Measurements from ENCODE around the gene RALB.

Gene RALB

GRCh38 chr2:120302301-120302700 is 49.6 kb downstream of the RALB start:
- no peaks in the 10 kb centered on the region for H3K9me3 ChIP-seq (ENCODE audit: control insufficient read depth, insufficient read depth, low read depth, low read length)
- TF ChIP-seq KLF7 (tag by site-specific recombination; IDR thresholded peaks at IDR 0.05; ENCODE audit: borderline replicate concordance) (no peak), ZNF174 (tag by site-specific recombination; IDR thresholded peaks at IDR 0.05) (no peak), ZNF513 (tag by site-specific recombination; IDR thresholded peaks at IDR 0.05) (no peak), ZNF404 (tag by site-specific recombination; IDR thresholded peaks at IDR 0.05) (no peak)
- ChIA-PET CTCF (interaction anchor here (1.1 to 11.2 kb wide), 2 partner anchors 10 to 127 kb away, joined by 9 to 74 read pairs; no protein-coding TSS in a partner anchor), POLR2A (no interaction called here)
- no peaks in the 10 kb centered on the region for H3K4me1 ChIP-seq (ENCODE audit: control insufficient read depth, insufficient read depth, low read length)
- H3K36me3 ChIP-seq (ENCODE audit: control insufficient read depth in 2 of 2, insufficient read depth in 1 of 2, low read length in 2 of 2) = no peaks in the 10 kb centered on the region
- no peak overlapping the region for H3K27ac ChIP-seq (ENCODE audit: extremely low read depth, low read depth, low read length)
- no peak overlapping the region for H3K4me3 ChIP-seq (ENCODE audit: low read depth, low read length)

GRCh38 chr2:120303177-120303576 is 50.5 kb downstream of the RALB start:
- Histone ChIP-seq H3K4me1 (ENCODE audit: control insufficient read depth, insufficient read depth, low read length) (no peaks in the 10 kb centered on the region), H3K27ac (ENCODE audit: extremely low read depth, low read depth, low read length) (no peak overlapping the region), H3K4me3 (ENCODE audit: low read depth, low read length) (no peak overlapping the region), H3K36me3 (ENCODE audit: control insufficient read depth in 2 of 2, insufficient read depth in 1 of 2, low read length in 2 of 2) (no peaks in the 10 kb centered on the region), H3K9me3 (ENCODE audit: control insufficient read depth, insufficient read depth, low read depth, low read length) (no peaks in the 10 kb centered on the region)
- POLR2A ChIA-PET = no interaction called here
- TF ChIP-seq ZFP37 (tag by site-specific recombination; IDR thresholded peaks at IDR 0.05) (no peak), ZSCAN5A (tag by site-specific recombination; IDR thresholded peaks at IDR 0.05) (no peak), ZSCAN16 (tag by site-specific recombination; IDR thresholded peaks at IDR 0.05) (no peak), ZNF677 (tag by site-specific recombination; IDR thresholded peaks at IDR 0.05) (no peak), ZNF521 (tag by site-specific recombination; IDR thresholded peaks at IDR 0.05) (no peak), KLF1 (tag by site-specific recombination; IDR thresholded peaks at IDR 0.05) (no peak), PRDM2 (tag by site-specific recombination; IDR thresholded peaks at IDR 0.05; ENCODE audit: borderline replicate concordance) (no peak)
- CTCF ChIA-PET = interaction anchor here (0.9 to 11.2 kb wide), 3 partner anchors 10 to 372 kb away, joined by 4 to 74 read pairs (median 9); no protein-coding TSS in a partner anchor

- POLR2A ChIA-PET = no interaction called here
- CTCF ChIA-PET = interaction anchor here (0.7 to 11.2 kb wide), 5 partner anchors 7 to 99 kb away, joined by 3 to 74 read pairs (median 4); no protein-coding TSS in a partner anchor
- H3K9me3 ChIP-seq (ENCODE audit: control insufficient read depth, insufficient read depth, low read depth, low read length) = no peaks in the 10 kb centered on the region
- TF ChIP-seq ZBTB7A (tag by site-specific recombination; IDR thresholded peaks at IDR 0.05; ENCODE audit: low read depth) (no peak), ZNF157 (tag by site-specific recombination; IDR thresholded peaks at IDR 0.05) (no peak), ZNF677 (tag by site-specific recombination; IDR thresholded peaks at IDR 0.05) (no peak)
- H3K36me3 ChIP-seq (ENCODE audit: control insufficient read depth in 2 of 2, insufficient read depth in 1 of 2, low read length in 2 of 2) = no peaks in the 10 kb centered on the region
- no peaks in the 10 kb centered on the region for H3K4me1 ChIP-seq (ENCODE audit: control insufficient read depth, insufficient read depth, low read length)
- H3K27ac ChIP-seq (ENCODE audit: extremely low read depth, low read depth, low read length) = no peak overlapping the region
- no peak overlapping the region for H3K4me3 ChIP-seq (ENCODE audit: low read depth, low read length)
Measured at GRCh38 chr2:120305296-120305695, 52.6 kb downstream of the RALB start.

Data from HEK293 (cell line).